Measurements from ENCODE around the gene BRSK2. TPM values are rescaled to one million over a fixed set of nuclear protein-coding genes. Genes with fewer than 3 reads are reported as not detected.

The BRSK2 gene
- total and polyA plus RNA-seq, 9 of the 15 experiments (the other 6 are each of a cell fraction or from before 2014, with no cell fraction given): 0.06 to 0.52 (median 0.18) TPM; not detected in 5

DNA sequence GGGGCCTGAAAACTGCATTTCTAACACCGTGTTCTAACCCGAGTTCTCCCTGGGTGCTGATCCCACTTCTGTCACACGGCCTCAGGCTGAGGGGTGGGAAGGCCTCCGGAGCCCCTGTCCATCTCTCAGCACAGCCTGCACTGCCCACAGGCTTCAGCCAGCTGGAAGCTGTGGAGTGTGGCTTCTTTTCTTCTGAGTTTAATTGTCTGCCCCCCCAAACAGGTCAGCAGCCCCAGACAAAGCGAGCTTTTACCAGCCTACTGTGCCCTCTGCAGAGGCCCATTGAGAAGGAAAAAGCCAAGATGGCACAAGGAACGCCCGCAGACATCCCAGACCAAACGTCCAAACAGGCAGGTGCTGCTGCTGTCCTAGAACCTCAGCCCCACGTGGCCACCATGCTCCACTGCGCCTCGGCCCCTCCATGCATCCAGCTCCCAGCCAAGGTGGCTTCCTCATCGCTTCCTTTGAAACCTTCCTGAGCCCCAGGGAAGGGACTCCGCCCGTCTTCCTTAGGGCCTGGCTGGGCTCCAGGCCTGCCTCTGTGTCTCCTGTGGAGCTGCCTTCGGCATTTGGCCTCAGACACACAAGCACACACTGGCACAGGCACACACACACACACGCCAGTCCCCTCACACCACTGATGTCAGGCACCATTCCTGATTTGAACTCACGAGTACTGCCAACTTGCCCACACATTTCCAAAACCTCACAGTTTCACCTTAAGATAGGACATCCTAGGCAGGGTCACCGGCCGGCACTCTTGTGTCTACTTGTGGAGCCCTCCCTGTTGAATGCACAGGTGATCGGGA lies 95.2 kb downstream of the BRSK2 start:
- intact Hi-C loops (cut with micrococcal nuclease): no loop called here
- DNase-seq (ENCODE audit: extremely low read depth in 1 of 4, low spot score in 3 of 4) (peak in 1 of 4 experiments; percentile 22), ATAC-seq (0 out of 3 replicates have a peak, but pooled peaks have one; percentile 30), FAIRE-seq (no peak)
- CTCF ChIA-PET (ENCODE audit: low intra/inter-chr PET ratio): no interaction called here
- H3K4me3 ChIP-seq: no peak overlapping the region
- H3K9me1 ChIP-seq (ENCODE audit: control insufficient read depth, insufficient read depth, low read length): no peaks in the 10 kb centered on the region
- no peaks in the 10 kb centered on the region for H3K36me3 ChIP-seq (ENCODE audit: control insufficient read depth, insufficient read depth, low read length)
- peaks cover 0 to 54% of the 10 kb centered on the region in 2 experiments; a peak in 2 of 5 replicates for H3K4me1 ChIP-seq (replicated peaks in 1 of 2; ENCODE audit: control insufficient read depth in 2 of 2, insufficient read depth in 2 of 2, low read length in 2 of 2)
- no peaks in the 10 kb centered on the region for H3K27me3 ChIP-seq (ENCODE audit: control insufficient read depth in 2 of 2, insufficient read depth in 2 of 2, low read length in 2 of 2)
- no peak overlapping the region for H2AFZ ChIP-seq (ENCODE audit: low read depth, low read length)
- in situ Hi-C loops (cut with MboI): no loop called here
- no peaks in the 10 kb centered on the region for H3K79me2 ChIP-seq (ENCODE audit: control insufficient read depth, insufficient read depth, low read length)
- no peak overlapping the region for H3K27ac ChIP-seq (ENCODE audit: extremely low read depth, low read depth, low read length)
- POLR2A ChIA-PET: interaction anchor here (0.7 kb wide), 1 partner anchor 1739 kb away, joined by 3 read pairs; no protein-coding TSS in a partner anchor
- peaks cover 42% of the 10 kb centered on the region for H4K20me1 ChIP-seq (replicated peaks; ENCODE audit: control insufficient read depth, insufficient read depth, low read length)
- no TSS peak for BruUV-seq (replicated peaks)
- 65% methylated on average over 17 of the region's 20 CpGs for WGBS (ENCODE audit: insufficient coverage, low coverage, missing lambda C conversion rate)
- H3K9me3 ChIP-seq (replicated peaks; ENCODE audit: control insufficient read depth, insufficient read depth, low read depth, low read length): no peaks in the 10 kb centered on the region
- H3K9ac ChIP-seq (ENCODE audit: insufficient read depth in 1 of 2, low read depth in 2 of 2, low read length in 2 of 2): peak overlapping the region in 1 of 2 experiments; percentile 52; a peak in 1 of 4 replicates
- H3K4me2 ChIP-seq (ENCODE audit: insufficient read depth, low read length): no peak overlapping the region
- TF ChIP-seq ZNF518B (CRISPR knock-in tag; IDR thresholded peaks at IDR 0.05): no peak
- no peak for TF ChIP-seq ELK1 (CRISPR knock-in tag; IDR thresholded peaks at IDR 0.05)
- TF ChIP-seq KDM4B (IDR thresholded peaks at IDR 0.05; ENCODE audit: borderline replicate concordance in 2 of 2, low read depth in 1 of 2): no peak
- TF ChIP-seq TOE1 (IDR thresholded peaks at IDR 0.05; ENCODE audit: borderline replicate concordance): no peak
- no peak for TF ChIP-seq TOE1 (CRISPR knock-in tag; IDR thresholded peaks at IDR 0.05; ENCODE audit: borderline replicate concordance, low read depth)
- TF ChIP-seq, protein P1, sequence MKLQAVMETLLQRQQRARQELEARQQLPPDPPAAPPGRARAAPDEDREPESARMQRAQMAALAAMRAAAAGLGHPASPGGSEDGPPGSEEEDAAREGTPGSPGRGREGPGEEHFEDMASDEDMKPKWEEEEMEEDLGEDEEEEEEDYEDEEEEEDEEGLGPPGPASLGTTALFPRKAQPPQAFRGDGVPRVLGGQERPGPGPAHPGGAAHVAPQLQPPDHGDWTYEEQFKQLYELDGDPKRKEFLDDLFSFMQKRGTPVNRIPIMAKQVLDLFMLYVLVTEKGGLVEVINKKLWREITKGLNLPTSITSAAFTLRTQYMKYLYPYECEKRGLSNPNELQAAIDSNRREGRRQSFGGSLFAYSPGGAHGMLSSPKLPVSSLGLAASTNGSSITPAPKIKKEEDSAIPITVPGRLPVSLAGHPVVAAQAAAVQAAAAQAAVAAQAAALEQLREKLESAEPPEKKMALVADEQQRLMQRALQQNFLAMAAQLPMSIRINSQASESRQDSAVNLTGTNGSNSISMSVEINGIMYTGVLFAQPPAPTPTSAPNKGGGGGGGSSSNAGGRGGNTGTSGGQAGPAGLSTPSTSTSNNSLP (IDR thresholded peaks at IDR 0.05; ENCODE audit: borderline replicate concordance, low read depth, low read length): no peak
- TF ChIP-seq ZNF584 (CRISPR knock-in tag; IDR thresholded peaks at IDR 0.05; ENCODE audit: low read depth): no peak
- TF ChIP-seq COPS2 (conservative IDR thresholded peaks at IDR 0.05): no peak
- TF ChIP-seq ZNF274 (IDR thresholded peaks at IDR 0.05; ENCODE audit: borderline replicate concordance, low read depth, low read length): no peak
- TF ChIP-seq ZNF347 (CRISPR knock-in tag; IDR thresholded peaks at IDR 0.05; ENCODE audit: low read depth): no peak
- no peak for TF ChIP-seq ZBTB2 (IDR thresholded peaks at IDR 0.05)

Data from K562 (cell line).